ENCODE results near the gene SP1. TPM values are rescaled to one million over a fixed set of nuclear protein-coding genes. Genes with fewer than 3 reads are reported as not detected.
"Not testable (repeated sequence)": the region's sequence is repeated elsewhere in the genome, so short reads cannot be mapped to it uniquely, and the experiment has no call there.

The SP1 gene
- total RNA-seq, 1 donor, result 53.6 TPM

DNA sequence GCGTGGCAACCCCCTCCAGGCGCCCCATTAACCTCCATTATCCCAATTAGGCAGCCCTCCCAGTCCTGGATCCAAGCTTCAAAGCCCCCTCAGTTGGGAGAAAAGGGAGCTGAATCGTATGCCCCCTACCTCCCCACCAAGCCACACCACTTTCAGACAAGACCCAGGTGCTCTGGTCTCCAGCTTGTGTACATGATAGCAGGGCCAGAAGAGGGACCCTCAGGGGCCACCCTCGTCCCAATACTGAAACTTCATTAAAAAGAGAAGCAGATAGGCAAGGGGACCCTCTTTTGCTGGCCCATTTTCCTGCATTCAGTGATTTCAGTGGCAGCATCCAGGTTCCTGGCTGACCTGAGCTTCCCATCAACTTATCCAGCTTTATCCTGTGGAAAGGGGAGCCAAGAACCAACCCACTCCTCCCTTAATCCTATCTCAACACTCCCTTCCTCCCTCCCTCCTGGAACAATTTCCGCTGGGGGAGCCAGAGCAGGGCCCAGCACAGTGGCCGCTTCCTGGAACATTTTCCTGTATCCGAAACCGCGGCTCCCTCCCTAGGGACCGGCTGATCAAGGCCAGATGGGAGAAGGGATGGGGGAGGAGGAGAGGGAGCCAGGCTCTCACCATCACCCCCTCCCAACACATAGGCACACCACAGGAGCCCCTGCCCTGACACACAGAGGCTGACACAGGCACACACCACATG, 34.3 kb upstream of the SP1 start:
- Histone ChIP-seq H3K4me1 (ENCODE audit: insufficient read depth, low read length) (peaks cover 13% of the 10 kb centered on the region), H3K27me3 (ENCODE audit: insufficient read depth, low read length) (no peaks in the 10 kb centered on the region), H3K9me3 (ENCODE audit: low read depth, low read length) (no peaks in the 10 kb centered on the region), H3K4me3 (ENCODE audit: low read length) (no peak overlapping the region)

DNA sequence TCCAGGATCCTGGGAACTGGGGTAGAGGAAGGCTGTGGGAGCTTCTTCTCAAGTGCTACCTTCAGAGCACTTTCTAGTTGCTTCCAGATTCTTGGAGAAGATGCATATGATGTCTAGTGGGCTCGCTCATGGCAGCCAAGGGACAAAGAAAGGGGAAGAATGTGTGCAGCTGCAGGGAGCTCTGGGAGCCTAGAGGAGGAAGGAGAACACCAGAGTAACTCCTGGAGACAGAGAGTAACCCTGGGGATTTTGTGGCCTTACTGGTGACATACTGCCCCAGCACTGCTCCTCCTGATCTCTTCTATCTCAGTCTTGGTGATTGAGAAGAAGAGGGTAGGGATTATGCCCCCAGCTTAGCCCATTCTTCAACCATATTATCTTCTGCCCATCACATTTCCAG, 33.5 kb upstream of the SP1 start:
- H3K4me1 ChIP-seq (ENCODE audit: insufficient read depth, low read length), result peaks cover 13% of the 10 kb centered on the region
- no peaks in the 10 kb centered on the region for H3K9me3 ChIP-seq (ENCODE audit: low read depth, low read length)
- H3K27me3 ChIP-seq (ENCODE audit: insufficient read depth, low read length), result no peaks in the 10 kb centered on the region
- no peak overlapping the region for H3K4me3 ChIP-seq (ENCODE audit: low read length)

DNA sequence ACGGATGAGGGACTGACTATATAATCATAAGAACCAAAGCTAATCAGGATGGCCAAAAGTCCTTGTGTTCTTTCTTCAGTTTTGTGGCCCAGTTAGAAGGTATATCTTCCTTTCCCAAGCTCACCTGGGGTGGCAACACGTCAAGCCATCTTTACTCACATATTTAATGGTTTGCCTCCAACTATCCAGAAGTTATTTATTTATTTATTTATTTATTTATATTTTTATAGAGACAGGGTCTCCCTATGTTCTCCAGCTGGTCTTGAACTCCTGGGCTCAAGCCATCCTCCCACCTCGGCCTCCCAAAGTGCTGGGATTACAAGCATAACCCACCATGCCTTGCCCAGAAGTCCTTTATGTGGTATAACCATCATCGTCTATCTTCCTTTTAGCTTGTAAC, 32.1 kb upstream of the SP1 start:
- Histone ChIP-seq H3K9me3 (ENCODE audit: low read depth, low read length) (no peaks in the 10 kb centered on the region), H3K4me1 (ENCODE audit: insufficient read depth, low read length) (peaks cover 17% of the 10 kb centered on the region), H3K27me3 (ENCODE audit: insufficient read depth, low read length) (no peaks in the 10 kb centered on the region), H3K4me3 (ENCODE audit: low read length) (no peak overlapping the region)

DNA sequence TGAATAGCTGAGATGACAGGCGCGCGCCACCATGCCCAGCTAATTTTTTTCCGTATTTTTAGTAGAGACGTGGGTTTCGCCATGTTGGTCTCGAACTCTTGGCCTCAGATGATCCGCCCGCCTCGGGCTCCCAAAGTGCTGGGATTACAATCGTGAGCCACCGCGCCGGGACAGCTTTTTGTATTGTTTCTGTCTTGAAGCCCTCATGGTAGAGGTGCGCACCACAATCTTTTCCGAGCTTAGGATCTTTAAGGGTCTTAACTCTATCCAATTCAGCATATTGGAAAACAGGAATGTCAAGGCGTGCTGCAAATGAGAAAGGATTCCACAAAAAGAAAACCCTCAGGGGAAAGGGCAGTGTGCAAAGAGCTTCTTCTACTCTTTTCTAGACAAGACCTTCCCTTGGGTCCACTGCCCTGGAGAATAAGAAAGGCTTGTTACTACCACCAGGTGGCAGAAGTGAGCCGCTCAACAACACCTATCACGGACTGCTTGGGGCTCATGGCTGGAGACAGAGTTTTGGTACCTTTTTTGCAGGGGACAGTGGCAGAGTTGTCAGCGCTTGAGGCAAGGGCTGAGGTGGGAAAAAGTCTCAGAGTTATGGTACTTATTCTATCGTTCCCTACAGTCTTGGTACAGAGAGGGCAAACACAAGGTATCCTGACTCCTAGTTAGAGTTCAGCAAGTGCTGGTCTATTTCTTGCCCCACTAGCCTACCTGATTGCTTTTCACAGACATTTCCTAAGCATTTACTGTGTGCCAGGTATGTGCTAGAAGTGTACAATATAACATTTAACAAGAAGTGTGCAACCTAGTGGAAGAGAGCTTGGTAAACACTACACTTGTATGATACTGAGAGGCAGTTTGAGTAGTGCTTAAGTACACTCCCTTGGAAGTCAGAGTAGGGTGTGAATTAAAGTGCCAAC, 27.4 kb upstream of the SP1 start:
- no peaks in the 10 kb centered on the region for H3K9me3 ChIP-seq (ENCODE audit: low read depth, low read length)
- no peak overlapping the region for H3K4me3 ChIP-seq (ENCODE audit: low read length)
- H3K27me3 ChIP-seq (ENCODE audit: insufficient read depth, low read length), result no peaks in the 10 kb centered on the region

DNA sequence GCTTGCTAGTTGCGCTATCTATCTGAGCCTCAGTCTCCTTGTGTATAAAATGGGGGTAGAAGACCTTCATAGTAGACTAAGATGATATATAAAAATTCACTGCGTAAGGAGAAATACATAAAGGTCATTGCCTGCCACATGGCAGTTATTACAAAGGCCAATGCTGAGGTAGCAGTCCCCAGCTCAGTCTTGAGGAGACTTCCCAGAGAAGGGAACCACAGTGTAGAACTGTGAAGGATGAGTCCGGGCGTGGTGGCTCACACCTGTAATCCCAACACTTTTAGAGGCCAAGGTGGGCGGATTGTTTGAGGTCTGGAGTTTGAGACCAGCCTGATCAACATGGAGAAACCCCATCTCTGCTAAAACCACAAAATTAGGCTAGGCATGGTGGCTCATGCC, 26.7 kb upstream of the SP1 start:
- Histone ChIP-seq H3K9me3 (ENCODE audit: low read depth, low read length) (no peaks in the 10 kb centered on the region), H3K4me1 (ENCODE audit: insufficient read depth, low read length) (peaks cover 5% of the 10 kb centered on the region), H3K27me3 (ENCODE audit: insufficient read depth, low read length) (no peaks in the 10 kb centered on the region), H3K4me3 (ENCODE audit: low read length) (no peak overlapping the region)

More for the DNA sequence above, 27.4 kb upstream of the SP1 start:
- peaks cover 5% of the 10 kb centered on the region for H3K4me1 ChIP-seq (ENCODE audit: insufficient read depth, low read length)

DNA sequence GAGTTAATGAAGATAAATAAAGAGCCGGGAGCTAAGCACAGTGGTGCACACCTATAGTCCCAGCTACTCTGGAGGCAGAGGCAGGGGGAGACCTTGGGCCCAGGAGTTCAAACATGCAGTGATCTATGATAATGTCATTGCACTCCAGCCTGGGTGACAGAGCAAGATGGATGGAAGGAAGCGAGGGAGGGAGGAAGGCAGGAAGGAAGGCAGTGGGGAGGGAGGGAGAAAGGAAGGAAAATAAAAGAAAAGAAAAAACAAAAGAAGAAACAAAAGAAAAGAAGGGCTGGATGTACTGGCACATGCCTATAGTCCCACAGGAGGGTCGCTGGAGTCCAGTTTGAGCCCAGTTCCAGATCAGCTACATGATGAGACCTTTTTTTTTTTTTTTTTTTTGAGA, 24.9 kb upstream of the SP1 start:
- Histone ChIP-seq H3K4me3 (ENCODE audit: low read length) (no peak overlapping the region), H3K9me3 (ENCODE audit: low read depth, low read length) (no peaks in the 10 kb centered on the region), H3K27me3 (ENCODE audit: insufficient read depth, low read length) (no peaks in the 10 kb centered on the region), H3K4me1 (ENCODE audit: insufficient read depth, low read length) (peaks cover 5% of the 10 kb centered on the region)

DNA sequence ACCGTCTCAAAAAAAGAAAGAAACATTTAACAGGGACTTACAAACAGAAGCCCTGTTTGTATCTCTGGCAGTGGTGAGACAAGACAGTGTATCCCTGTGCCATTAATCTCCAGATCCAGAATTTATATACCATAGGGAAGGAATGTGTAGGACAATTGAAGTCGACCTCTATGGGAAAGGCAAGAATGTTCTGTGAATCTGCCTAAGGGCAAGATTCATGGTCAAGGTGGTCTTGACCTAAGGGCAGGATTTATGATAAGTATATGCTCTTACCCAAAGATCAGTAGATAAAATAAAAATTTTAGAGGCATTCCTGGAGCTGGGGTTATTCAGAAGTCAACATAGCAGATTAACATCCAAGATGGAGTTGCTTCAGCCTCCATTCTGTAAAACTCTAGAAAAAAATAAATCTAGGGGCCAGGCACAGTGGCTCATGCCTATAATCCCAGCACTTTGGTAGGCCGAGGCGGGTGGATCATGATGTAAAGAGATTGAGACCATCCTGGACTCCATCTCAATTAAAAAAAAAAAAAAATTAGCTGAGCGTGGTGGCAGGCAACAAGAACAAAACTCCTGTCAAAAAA, 21.0 kb upstream of the SP1 start:
- no peaks in the 10 kb centered on the region for H3K27me3 ChIP-seq (ENCODE audit: insufficient read depth, low read length)
- H3K4me3 ChIP-seq (ENCODE audit: low read length), result no peak overlapping the region
- no peaks in the 10 kb centered on the region for H3K9me3 ChIP-seq (ENCODE audit: low read depth, low read length)
- H3K4me1 ChIP-seq (ENCODE audit: insufficient read depth, low read length), result no peaks in the 10 kb centered on the region

DNA sequence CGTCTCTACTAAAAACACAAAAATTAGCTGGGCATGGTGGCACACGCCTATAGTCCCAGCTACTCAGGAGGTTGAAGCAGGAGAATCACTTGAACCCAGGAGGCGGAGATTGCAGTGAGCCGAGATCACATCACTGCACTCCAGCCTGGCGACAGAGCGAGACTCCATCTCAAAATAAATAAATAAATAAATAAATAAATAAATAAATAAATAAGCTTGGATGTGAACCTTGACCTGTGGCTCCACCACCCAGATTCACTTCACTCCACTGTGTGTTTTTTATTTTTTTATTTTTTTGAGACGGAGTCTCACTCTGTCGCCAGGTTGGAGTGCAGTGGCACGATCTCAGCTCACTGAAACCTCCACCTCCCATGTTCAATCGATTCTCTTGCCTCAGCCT, 18.3 kb upstream of the SP1 start:
- not testable (repeated sequence) for H3K9me3 ChIP-seq (ENCODE audit: low read depth, low read length); H3K4me3 ChIP-seq (ENCODE audit: low read length); H3K27me3 ChIP-seq (ENCODE audit: insufficient read depth, low read length)
- H3K4me1 ChIP-seq (ENCODE audit: insufficient read depth, low read length), result peaks cover 24% of the 10 kb centered on the region

DNA sequence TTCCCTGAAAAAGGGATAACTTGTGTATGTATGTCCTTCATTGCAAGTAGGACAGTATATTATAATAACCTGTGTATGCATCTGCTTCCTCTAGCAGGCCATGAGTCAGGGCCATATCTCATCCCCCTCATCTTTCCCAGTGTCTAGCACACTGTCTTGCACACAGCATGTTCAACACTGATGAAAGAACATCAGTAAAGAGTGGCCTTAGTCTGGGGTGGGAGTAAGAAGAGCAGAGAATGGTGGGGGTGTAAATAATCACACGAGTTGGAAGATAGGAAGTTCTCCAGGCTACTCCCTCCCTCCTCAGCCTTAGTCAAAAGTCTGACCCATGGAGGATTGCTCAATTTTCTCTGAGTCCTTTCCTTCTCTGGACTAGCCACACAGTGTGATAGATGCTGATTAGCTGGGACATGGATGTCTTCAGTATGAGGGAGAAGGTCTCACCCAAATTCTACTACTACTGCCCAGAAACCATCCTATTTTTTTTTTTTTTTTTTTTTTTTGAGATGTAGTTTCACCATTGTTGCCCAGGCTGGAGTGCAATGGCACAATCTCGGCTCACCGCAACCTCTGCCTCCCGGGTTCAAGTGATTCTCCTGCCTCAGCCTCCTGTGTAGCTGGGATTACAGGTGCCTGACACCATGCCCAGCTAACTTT, 14.6 kb upstream of the SP1 start:
- peaks cover 54% of the 10 kb centered on the region for H3K4me1 ChIP-seq (ENCODE audit: insufficient read depth, low read length)
- no peaks in the 10 kb centered on the region for H3K27me3 ChIP-seq (ENCODE audit: insufficient read depth, low read length)
- H3K9me3 ChIP-seq (ENCODE audit: low read depth, low read length), result no peaks in the 10 kb centered on the region
- no peak overlapping the region for H3K4me3 ChIP-seq (ENCODE audit: low read length)

DNA sequence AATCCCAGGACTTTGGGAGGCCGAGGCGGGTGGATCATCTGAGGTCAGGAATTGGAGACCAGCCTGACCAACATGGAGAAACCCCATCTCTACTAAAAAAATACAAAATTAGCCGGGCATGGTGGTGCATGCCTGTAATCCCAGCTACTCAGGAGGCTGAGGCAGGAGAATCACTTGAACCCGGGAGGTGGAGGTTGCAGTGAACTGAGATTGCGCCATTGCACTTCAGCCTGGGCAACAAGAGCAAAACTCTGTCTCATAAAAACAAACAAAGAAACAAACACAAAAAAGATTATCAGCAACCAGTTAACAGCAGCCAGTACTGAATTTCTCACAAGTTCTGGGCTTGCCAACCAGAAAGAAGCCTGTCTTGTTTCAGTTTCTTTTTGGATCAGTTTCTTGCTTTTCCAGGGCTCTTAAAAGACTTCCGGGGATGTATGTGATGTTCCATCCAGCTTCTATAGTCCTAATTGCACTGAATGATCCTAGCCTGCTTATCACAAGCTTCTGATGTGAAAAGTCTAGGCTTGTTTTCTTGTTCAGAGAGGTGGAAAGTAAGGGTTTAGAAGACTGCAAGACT, 6.3 kb upstream of the SP1 start:
- H3K27me3 ChIP-seq (ENCODE audit: insufficient read depth, low read length); H3K4me3 ChIP-seq (ENCODE audit: low read length); H3K9me3 ChIP-seq (ENCODE audit: low read depth, low read length): not testable (repeated sequence)
- H3K4me1 ChIP-seq (ENCODE audit: insufficient read depth, low read length), result peaks cover 54% of the 10 kb centered on the region

DNA sequence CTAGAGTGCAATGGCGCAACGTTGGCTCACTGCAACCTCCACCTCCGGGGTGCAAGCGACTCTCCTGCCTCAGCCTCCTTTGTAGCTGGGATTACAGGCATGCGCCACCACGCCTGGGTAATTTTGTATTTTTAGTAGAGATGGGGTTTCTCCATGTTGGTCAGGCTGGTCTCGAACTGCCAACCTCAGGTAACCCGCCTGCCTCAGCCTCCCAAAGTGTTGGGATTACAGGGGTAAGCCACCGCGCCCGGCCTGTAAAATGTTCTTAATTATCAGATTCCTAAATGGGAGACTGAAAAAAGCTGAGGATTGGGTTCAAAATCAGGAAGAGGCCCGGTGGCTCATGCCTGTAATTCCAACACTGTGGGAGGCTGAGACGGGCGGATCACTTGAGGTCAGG, 5.7 kb upstream of the SP1 start:
- not testable (repeated sequence) for H3K9me3 ChIP-seq (ENCODE audit: low read depth, low read length); H3K27me3 ChIP-seq (ENCODE audit: insufficient read depth, low read length); H3K4me3 ChIP-seq (ENCODE audit: low read length)
- peaks cover 54% of the 10 kb centered on the region for H3K4me1 ChIP-seq (ENCODE audit: insufficient read depth, low read length)

DNA sequence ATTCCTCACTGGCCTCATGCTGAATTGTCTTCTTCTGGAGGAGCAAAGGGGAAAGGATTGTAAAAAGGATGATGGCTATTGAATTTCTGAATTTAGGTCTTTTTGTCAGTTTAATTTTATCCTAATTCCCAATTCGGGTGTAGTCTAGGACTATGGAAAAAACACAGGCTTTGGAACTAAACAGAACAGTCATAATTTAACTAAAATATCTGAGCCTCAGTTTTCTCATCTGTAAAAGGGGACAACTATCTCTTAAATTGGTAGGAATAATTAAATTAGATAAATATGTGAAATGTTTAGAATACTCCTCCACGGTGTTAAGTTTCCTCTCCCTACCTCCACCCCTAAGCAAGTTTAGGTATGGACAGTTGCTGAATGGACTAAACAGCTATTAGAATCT, 3.2 kb upstream of the SP1 start:
- no peaks in the 10 kb centered on the region for H3K27me3 ChIP-seq (ENCODE audit: insufficient read depth, low read length)
- no peak overlapping the region for H3K4me3 ChIP-seq (ENCODE audit: low read length)
- peaks cover 42% of the 10 kb centered on the region for H3K4me1 ChIP-seq (ENCODE audit: insufficient read depth, low read length)
- no peaks in the 10 kb centered on the region for H3K9me3 ChIP-seq (ENCODE audit: low read depth, low read length)

DNA sequence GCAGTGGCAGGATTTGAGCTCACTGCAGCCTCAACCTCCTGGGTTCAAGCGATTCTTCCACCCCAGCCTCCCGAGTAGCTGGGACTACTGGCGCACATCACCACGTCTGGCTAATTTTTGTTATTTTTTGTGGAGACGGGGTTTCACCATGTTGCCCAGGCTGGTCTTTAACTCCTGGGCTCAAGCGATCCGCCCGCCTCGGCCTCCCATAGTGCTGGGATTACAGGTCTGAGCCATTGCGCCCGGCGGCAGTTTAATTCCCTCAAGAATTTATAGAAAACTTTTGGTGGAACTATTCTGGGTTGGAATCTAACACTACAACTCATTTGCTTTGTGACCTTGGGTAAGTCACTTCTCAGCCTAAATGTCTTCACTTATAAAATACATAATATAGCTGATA, 1.8 kb upstream of the SP1 start:
- H3K4me3 ChIP-seq (ENCODE audit: low read length), result no peak overlapping the region
- no peaks in the 10 kb centered on the region for H3K9me3 ChIP-seq (ENCODE audit: low read depth, low read length)
- H3K4me1 ChIP-seq (ENCODE audit: insufficient read depth, low read length), result peaks cover 45% of the 10 kb centered on the region
- no peaks in the 10 kb centered on the region for H3K27me3 ChIP-seq (ENCODE audit: insufficient read depth, low read length)

DNA sequence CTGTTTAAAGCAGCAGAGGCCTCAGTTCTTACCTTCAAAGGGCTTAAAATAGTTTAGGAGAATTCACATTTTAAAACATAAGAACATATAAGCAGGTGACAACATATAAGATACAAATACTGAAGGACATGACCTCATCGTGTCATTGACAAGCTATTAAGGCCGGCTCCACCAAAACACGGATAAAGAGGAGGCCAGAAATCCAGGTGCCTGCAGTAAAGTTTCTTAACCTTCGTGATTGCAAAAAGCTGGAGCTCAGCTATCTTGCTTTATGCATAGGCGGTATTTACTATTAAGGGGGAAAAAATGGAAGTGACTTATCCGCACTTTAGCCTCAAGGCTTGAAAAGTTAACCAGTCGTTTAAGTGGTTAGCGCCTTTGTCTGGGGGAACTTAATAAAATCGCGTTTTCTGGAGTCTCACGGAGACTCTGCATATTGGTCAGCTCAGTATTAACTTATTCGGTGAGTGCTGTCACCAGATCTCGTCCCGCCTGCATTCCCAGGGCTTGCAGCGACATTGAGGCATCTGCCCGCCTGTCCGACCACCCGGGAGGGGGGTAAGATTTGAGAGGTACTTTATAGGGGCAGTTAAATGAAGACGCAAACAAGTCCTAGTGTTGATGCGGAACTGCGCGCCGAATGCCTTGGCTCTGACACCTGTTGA, 1.1 kb upstream of the SP1 start:
- Histone ChIP-seq H3K4me3 (ENCODE audit: low read length) (peak overlapping the region; percentile 47), H3K4me1 (ENCODE audit: insufficient read depth, low read length) (peaks cover 46% of the 10 kb centered on the region), H3K9me3 (ENCODE audit: low read depth, low read length) (no peaks in the 10 kb centered on the region), H3K27me3 (ENCODE audit: insufficient read depth, low read length) (no peaks in the 10 kb centered on the region)
